ENCODE data around the gene HBEGF.

The HBEGF gene

DNA sequence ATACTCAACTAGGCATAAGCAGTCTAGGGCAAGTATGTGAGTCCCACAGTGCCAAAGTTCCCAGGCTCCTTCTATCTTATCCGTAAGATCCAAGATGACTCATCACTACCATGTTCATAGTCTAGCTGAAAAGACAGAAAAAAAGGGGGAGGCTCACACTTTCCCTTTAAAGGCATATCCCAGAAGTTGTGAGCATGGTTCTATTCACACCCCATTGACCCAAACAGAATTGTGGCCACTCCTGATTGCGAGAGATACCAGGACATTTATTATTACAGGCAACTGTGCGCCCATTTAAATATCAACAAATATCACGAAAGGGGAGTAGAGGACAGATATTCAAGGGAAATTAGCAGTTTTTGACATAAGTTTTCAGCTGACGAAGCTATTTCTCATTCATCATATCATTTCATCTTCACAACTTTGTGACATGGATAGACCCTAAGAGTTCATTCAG, 35.4 kb downstream of the HBEGF start:
- peak overlapping the region; percentile 83 for H3K27ac ChIP-seq
- no peak for DNase-seq (ENCODE audit: low read depth, low spot score)

DNA sequence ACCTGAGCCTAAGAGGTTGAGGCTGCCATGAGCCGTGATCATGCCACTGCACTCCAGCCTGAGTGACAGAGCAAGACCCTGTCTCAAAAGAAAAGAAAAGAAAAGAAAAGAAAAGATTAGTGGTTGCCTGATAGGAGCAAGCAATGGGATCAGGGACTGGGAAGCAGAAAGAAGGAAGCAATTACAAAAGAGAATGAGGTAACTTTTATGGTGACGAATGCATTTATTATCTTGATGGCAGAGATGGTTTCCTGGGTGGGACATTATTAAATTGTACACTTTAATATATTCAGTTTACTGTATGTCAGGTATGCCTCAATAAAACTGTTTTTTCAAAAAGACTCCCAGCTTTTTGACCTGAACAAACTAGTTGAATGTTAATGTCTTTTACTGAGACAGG, 36.0 kb downstream of the HBEGF start:
- peak overlapping the region; percentile 83 for H3K27ac ChIP-seq
- DNase-seq (ENCODE audit: low read depth, low spot score): no peak

DNA sequence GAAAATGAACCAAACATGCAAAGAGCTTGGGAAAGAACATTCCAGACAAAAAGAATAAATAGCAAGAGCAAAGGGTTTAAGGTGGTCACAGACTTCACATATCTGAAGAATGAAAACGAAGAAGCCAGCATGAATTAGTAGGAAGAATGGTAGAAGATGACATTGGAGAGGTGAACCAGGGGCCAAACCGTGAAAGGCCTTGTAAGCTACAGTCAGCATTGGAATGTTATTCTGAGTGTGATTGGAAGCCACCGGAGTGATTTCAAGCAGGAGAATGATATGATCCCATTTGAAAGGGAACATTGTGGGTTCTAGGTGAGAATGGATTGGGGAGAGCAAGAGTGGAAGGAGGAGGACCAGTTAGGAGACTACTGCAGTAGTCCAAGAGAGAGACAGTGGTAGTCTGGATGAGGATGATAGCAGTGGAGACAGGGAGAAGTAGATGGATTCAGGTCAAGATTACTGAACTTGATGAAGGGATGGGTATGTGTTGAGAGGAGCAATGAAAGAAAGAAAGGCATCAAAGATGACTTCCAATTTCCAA, 36.6 kb downstream of the HBEGF start:
- no peak overlapping the region for H3K27ac ChIP-seq
- no peak for DNase-seq (ENCODE audit: low read depth, low spot score)

DNA sequence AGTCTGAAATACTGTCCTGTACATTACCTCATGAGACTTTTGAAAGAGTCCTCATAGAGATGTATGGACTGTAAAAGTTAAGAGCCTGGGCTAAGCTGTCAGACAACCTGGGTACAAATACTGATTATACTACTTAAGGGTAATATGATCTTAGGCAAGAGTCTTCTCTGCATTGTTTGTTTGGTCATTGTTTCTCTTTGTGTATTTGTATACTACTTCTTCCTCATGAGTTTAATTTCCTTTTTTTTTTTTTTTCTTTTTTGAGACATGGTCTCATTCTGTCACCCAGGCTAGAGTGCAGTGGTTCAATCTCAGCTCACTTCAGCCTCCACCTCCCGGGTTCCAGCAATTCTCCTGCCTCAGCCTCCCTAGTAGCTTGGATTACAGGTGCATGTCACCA, 40.9 kb downstream of the HBEGF start:
- H3K27ac ChIP-seq: no peak overlapping the region
- DNase-seq (ENCODE audit: low read depth, low spot score): no peak

DNA sequence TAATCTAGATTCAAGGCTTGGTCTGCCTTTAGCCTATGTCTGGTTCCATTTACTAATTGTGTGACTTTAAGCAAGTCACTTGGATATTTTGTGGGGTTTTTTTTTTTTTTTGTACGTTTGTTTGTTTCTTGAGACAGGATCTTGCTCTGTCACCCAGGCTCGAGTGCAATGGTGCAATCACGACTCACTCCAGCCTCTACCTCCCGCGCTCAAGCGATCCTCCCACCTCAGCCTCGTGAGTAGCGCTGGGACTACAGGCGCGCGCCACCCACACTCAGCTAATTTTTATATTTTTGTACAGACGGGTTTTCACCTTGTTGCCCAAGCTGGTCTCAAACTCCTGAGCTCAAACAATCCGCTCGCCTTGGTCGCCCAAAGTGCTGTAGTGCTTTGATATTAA, 42.4 kb downstream of the HBEGF start:
- DNase-seq (ENCODE audit: low read depth, low spot score): no peak
- H3K27ac ChIP-seq: no peak overlapping the region

DNA sequence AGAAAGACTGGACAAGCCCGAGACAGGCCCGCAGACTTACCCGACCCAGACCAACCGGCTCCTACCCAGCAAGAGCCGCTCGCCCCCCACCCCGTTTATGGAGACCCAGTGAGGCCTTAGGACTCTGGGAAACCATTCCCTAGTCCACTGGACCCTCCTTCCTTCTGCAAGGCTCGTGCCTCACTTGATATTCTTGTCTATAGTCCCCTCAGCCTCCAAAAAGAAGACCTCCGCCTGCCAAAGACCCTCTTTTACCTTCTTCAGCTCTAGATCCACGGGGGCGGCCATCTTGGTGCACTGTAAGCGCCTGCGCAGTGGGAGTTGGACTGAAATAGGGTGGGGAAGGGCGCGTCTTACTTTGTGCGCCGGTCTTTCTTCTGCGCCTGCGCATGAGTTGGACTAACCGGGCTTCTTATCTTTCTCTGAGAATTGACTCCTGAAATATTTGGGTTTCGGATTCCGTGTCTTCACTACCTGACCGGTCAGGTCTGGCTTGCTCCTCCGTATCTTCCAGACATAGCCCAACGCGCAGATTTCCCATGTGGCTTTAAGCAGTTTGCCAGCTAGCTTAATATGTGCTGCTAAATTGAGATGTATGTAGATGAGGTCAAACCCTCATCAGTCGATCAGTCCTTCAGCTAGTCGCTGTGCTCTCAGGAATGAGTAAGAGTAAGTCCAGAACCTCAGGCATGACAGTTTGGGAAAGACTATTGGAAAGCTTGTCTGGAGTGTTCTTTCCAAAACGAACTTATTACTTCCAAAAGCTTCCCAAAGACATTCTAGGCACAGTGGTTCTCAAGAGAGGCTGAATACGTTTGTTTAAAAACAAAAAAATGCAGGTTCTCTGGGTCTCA, 43.4 kb downstream of the HBEGF start, which contains the start of gene PFDN1:
Gene PFDN1, minus strand, starts transcription at position 316 of the 854 bp plus-strand sequence. Its CDS starts 28 bp downstream, at position 288.
- DNase-seq (ENCODE audit: low read depth, low spot score): peak; percentile 69
- peak within 1 kb of the TSS; percentile 73 for H3K27ac ChIP-seq

DNA sequence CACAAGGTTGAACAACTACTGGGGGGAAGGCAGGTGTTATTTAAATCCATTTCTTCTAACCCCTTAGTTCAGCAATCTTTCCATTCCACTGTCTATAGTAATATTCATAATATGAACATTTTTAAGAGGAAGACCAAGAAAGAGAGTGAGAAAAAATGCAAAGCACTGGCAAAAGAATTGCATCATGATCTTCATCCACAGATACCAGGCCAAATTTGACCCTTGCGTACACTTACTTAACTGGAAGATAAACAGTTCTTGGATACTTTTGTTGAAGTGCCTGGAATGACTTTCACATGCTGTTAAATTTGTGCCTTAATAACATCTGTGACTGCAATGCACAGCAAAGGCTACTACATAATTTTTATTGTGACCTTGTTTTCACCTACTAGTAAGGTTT, 45.3 kb downstream of the HBEGF start:
- DNase-seq (ENCODE audit: low read depth, low spot score): no peak
- H3K27ac ChIP-seq: no peak overlapping the region

DNA sequence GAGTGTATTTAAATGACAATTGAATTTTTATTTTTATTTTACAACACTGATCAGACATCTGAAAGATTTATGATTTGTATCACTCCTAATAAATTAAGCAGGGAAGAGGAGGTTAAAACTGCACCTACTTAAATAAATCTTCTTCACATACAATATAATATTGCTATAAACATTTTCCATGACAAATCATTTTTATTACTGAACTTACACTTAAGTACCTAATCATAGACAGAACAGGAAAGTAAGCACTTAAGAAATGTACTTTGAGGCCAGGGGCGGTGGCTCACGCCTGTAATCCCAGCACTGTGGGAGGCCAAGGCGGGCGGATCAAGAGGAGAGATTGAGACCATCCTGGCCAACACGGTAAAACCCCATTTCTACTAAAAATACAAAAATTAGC, 47.3 kb downstream of the HBEGF start:
- DNase-seq (ENCODE audit: low read depth, low spot score): no peak
- peak overlapping the region; percentile 61 for H3K27ac ChIP-seq

DNA sequence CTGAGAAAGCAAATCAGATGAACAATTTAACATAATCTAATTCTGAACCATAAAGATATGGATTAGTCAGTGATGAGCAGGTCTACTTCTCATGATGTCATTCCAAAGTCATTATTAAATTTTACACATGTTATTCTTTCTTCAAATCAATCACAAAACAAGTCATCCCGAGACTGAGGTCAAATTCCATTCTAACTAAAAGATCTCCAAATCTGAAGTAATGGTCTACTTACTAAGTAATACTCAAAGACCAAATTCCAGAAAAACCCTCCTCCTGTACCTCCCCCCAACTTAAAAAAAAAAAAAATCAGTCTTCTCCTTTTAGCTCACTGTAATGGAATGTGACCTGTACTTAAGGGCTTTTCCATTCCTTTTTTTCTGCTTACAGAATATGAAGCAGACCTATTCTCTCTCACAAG, 48.2 kb downstream of the HBEGF start:
- peak overlapping the region; percentile 61 for H3K27ac ChIP-seq
- DNase-seq (ENCODE audit: low read depth, low spot score): no peak

DNA sequence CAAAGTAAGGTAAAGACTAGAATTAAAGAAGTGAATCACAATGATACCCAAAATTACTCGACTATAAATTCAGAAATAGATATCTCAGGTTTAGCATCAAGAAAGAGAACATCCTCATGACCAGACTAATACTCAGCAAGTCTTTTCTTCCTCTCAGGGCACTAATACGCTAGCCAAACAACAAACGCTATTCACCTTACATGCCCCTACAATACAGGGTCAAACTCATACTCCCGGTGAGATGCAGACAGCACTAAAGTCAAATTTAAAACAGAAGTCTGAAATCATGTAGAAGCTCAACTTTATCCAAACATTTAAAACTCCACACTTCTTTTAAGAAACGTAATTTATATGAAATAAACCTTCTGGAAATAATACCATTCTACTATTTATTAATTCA, 49.1 kb downstream of the HBEGF start:
- peak overlapping the region; percentile 61 for H3K27ac ChIP-seq
- DNase-seq (ENCODE audit: low read depth, low spot score): no peak

DNA sequence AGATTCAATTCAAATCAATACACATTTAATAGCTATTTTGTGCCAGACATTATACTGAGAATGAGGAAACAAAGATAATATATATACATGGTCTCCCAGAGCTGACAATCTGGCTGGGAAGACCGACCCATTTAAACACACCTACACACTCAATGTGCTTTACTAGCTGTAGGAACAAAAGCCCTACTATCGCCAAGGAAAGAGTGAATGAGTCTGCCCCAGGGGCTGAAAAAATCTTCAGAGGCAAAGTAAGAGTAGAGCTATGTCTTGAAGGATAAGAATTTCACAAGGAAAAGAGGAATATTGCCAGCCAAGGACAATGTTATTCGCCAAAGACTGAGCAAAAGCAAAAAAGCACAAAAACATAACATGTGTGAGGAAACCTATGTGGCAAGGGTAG, 50.1 kb downstream of the HBEGF start:
- no peak overlapping the region for H3K27ac ChIP-seq
- DNase-seq (ENCODE audit: low read depth, low spot score): no peak

DNA sequence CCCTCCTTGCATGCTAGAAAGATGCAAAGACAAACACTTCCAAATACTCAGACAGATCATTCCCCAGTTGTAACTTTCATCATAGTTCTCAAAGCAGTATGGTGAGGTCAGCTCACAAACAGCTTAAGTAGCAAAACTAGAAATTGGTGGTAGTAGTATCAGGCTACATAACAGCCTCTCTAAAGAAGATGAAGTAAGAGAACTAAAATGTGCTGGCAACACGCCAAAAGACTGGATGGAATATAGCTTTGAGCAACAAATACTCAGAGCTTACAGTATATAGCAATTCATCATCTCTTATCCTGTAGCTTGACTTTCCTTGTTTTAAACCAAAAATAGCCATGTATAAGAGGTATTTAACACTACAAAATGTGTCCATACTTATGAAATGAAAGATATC, 51.0 kb downstream of the HBEGF start:
- H3K27ac ChIP-seq: peak overlapping the region; percentile 35
- DNase-seq (ENCODE audit: low read depth, low spot score): peak; percentile 74

DNA sequence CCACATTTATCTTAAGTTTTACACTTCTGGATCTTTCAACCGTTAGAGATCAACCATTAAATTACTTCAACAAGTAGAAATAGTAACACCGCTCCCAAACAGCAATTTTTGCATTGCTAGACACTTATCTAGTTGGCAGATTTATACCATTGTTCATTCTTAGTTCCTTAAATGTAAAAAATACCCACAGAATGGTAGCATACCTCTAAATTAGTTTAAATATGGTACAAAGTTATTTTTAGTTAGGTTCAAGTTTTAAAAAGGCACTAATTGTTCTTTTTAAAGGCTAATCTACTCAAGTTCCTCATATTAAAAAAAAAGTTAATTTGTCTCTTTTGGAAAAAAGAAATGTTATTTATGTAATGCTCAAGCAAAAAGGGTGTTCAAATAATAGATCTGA, 51.6 kb downstream of the HBEGF start:
- peak overlapping the region; percentile 35 for H3K27ac ChIP-seq
- DNase-seq (ENCODE audit: low read depth, low spot score): no peak

DNA sequence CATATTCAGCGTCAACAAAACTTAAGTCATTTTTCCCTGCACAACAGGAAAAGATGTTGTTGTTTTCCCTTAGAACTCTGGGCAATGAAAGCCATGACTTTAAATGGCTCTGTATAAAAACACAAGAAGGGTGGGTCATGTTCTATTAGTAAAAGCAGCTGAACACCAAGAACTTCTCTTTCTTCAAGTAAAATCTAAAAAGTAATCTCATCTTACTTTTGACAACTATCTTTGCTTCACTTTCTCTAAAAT, 52.6 kb downstream of the HBEGF start:
- no peak for DNase-seq (ENCODE audit: low read depth, low spot score)
- peak overlapping the region; percentile 65 for H3K27ac ChIP-seq

DNA sequence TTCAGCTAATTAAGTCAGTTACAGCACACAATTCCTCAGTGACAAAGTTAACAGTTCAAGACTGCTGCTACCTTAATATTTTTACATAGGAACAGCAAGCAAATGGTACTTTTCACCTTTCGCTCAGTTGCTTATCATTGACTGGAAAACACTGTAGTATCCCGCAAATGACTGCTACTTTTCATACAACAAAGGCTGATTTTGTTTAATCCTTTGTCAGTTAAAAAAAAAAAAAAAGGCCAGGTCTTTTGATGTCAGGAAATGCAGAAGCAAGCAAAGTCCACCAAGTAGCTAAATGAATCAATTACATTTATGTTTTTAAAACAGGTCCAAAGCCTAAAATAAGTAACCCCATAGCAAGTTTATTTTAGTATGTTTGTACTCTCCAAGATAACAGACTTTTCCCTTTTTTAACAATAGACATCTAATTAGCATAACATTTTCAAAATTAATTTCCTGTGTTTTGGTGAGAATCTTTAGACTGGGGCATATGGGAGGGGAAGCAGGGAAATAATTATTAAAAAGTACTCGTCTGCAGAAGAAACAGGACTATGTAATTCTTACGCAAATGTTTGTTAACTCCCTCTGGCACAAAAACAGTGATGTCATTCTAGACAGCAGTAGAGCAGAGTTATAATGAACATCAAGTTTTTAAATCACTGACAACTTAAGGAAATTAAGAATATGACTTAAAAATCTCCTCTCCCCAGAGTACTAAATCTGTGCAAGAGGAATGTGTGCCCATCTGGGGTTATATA, 53.1 kb downstream of the HBEGF start:
- H3K27ac ChIP-seq: peak overlapping the region; percentile 65
- DNase-seq (ENCODE audit: low read depth, low spot score): no peak

DNA sequence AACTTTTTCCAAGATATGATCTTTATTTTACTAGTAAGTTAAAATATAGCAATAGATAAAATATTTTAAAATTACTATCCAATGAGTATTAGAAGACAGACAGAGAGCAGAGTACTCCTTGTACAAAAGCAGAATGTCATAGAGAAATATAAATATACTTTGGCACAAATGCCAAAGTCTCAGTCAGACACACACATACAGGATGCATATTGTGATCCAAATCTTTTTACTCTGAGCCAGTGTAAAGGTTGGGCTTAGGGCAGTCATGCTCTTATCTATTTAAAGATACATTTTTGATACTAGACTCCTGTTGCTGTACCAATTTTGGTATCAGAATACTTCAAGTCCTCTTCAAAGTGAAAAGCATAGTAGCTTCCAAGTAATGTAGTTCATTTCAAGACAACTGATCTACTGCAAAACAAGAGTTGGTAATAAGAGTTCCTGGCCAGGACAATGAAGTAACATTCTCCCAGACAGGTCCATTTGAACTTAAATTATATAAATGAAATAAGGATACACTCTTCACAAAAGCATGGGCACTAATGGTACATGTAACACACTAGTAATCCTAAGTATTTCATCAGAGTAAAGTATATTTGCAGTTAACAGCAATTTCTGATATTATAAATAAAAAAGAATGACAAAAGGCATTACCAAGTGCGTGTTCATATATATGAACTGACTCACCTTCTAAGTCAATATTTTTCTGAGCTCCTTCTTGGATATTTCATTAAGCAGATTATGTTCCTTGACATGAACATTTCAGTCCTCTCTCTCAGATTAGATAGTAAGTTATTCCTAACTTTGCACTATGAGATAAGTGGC, 54.0 kb downstream of the HBEGF start:
- H3K27ac ChIP-seq: peak overlapping the region; percentile 65
- DNase-seq (ENCODE audit: low read depth, low spot score): no peak

DNA sequence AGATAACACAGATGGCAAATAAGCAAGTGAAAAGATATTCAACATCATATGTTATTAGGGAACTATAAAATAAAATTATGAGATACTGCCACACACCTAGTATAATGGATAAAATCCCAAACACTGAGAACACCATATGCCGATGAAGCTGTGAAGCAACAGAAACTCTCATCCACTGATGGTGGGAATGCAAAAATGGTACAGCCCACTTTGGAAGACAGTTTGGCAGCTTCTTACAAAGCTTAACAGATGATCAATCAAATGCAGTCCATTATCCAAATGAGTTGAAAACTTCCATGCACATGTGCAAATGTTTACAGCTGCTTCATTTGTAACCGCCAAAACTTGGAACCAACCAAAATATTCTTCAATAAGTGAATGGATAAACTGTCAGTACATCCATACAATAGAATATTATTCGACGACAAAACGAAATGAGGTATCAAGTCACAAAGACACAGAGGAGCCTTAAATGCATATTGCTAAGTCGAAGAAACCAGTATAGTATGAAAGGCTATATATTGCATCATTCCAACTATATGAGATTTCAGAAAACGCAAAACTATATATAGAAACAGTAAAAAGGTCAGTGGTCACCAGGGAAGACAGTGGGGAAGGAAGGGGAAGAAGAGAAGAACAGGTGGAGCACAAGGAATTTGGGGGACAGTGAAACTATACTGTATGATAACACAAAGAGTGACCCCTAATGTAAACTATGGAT, 58.4 kb downstream of the HBEGF start:
- no peak for DNase-seq (ENCODE audit: low read depth, low spot score)
- no peak overlapping the region for H3K27ac ChIP-seq

DNA sequence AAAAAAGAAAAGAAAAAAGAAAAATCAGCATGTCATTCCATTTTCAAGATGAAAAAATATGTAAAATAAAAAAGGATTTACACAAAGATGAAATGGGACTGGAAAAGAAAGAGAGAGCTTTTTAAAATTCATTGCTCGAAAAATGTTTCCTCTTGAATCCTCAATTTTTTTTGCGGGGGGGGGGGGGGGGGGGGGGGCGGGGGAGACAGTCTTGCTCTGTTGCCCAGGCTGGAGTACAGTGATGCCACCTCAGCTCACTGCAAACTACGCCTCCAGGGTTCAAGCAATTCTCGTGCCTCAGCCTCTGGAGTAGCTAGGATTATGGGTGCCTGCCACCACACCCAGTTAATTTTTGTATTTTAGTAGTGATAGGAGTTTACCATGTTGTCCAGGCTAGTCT, 60.0 kb downstream of the HBEGF start:
- no peak for DNase-seq (ENCODE audit: low read depth, low spot score)
- H3K27ac ChIP-seq: no peak overlapping the region

DNA sequence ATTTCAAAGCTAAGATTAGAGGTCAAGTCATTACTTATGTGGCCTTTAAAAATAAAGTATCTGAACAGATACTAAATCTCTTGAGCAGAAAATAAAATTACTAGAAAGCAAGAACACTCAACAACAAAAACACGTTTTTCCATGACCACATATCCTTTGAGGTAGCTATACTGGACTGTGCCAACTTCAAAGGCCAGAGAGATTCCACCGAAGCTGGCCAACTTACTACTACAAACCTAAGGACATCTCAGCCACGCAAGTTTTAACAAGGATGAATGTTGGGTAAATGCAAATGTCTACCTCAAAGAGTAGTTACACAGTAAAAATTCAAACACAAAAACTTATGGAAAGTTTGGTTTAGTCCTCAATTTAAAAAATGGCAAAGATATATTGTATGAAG, 62.4 kb downstream of the HBEGF start:
- no peak for DNase-seq (ENCODE audit: low read depth, low spot score)
- no peak overlapping the region for H3K27ac ChIP-seq

Measured in epithelial cell of prostate (primary cell).